22Rv1 (cell line): Measurements from ENCODE around the gene GNG12.

ENCODE experiments used
- H3K27ac ChIP-seq: fragments of 450-650 bp; 2 replicates; pipeline ENCODE4 v1.5.1; 2017
- CTCF ChIP-seq: fragments of 450-650 bp; IDR thresholded peaks from 2 replicates; pipeline ENCODE4 v1.5.1; 2017; ENCODE audit warnings: mild to moderate bottlenecking
- ZFX ChIP-seq: fragments of 450-650 bp; IDR thresholded peaks from 2 replicates; pipeline ENCODE4 v1.6.1; 2017; ENCODE audit warnings: antibody characterized with exemption, borderline replicate concordance

Gene GNG12

GRCh38 chr1:67816506-67816905 lies 16.8 kb downstream of the GNG12 start:
- no peak overlapping the region for H3K27ac ChIP-seq

GRCh38 chr1:67816095-67816475 lies 17.2 kb downstream of the GNG12 start:
- no peak overlapping the region for H3K27ac ChIP-seq
- TF ChIP-seq ZFX (no peak), CTCF (no peak)

More at GRCh38 chr1:67816506-67816905, 16.8 kb downstream of the GNG12 start:
- no peak for TF ChIP-seq ZFX
- no peak for TF ChIP-seq CTCF

GRCh38 chr1:67815303-67816094 lies 17.8 kb downstream of the GNG12 start:
- H3K27ac ChIP-seq, result no peak overlapping the region
- no peak for TF ChIP-seq ZFX
- TF ChIP-seq CTCF, result no peak

- no peak for TF ChIP-seq ZFX
- TF ChIP-seq CTCF, result no peak
- no peak overlapping the region for H3K27ac ChIP-seq
Observed at GRCh38 chr1:67814121-67814772, 19.0 kb downstream of the GNG12 start.

- TF ChIP-seq ZFX (no peak), CTCF (no peak)
Observed at GRCh38 chr1:67812226-67812625, 21.0 kb downstream of the GNG12 start.

GRCh38 chr1:67811781-67812180 lies 21.5 kb downstream of the GNG12 start:
- H3K27ac ChIP-seq, result no peak overlapping the region
- TF ChIP-seq CTCF, result no peak
- no peak for TF ChIP-seq ZFX

More at GRCh38 chr1:67812226-67812625, 21.0 kb downstream of the GNG12 start:
- H3K27ac ChIP-seq, result no peak overlapping the region

GRCh38 chr1:67809887-67810286 lies 23.4 kb downstream of the GNG12 start:
- TF ChIP-seq CTCF (no peak), ZFX (no peak)
- H3K27ac ChIP-seq, result no peak overlapping the region
